ENCODE results near the gene ART4. TPM values are rescaled to one million over a fixed set of nuclear protein-coding genes. Genes with fewer than 3 reads are reported as not detected.

Gene ART4
- total RNA-seq, 1 donor: not detected

DNA sequence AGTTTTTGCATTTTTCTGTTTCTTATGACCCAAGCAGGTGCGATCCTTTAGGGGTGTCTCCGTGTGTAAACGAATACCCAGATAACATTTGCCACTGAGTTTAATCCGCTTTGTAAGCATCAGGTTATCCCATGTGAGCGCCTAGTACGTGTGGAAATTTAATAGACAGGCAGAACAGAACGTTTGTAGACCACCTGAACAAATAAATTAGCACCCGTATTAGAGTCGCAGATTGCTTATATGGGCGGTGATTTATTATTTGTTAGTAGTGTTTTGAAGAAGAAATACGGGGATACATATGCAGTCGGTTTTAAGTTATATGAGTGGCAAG lies 39.5 kb downstream of the ART4 start:
- peaks cover 41% of the 10 kb centered on the region for H3K79me2 ChIP-seq (ENCODE audit: insufficient read depth, low read length)
- TF ChIP-seq, protein P1, sequence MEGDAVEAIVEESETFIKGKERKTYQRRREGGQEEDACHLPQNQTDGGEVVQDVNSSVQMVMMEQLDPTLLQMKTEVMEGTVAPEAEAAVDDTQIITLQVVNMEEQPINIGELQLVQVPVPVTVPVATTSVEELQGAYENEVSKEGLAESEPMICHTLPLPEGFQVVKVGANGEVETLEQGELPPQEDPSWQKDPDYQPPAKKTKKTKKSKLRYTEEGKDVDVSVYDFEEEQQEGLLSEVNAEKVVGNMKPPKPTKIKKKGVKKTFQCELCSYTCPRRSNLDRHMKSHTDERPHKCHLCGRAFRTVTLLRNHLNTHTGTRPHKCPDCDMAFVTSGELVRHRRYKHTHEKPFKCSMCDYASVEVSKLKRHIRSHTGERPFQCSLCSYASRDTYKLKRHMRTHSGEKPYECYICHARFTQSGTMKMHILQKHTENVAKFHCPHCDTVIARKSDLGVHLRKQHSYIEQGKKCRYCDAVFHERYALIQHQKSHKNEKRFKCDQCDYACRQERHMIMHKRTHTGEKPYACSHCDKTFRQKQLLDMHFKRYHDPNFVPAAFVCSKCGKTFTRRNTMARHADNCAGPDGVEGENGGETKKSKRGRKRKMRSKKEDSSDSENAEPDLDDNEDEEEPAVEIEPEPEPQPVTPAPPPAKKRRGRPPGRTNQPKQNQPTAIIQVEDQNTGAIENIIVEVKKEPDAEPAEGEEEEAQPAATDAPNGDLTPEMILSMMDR (IDR thresholded peaks at IDR 0.05; ENCODE audit: extremely low read depth, low read depth, low read length): no peak
- peaks cover 8% of the 10 kb centered on the region for H4K20me1 ChIP-seq (ENCODE audit: insufficient read depth, low read length)
- H2AFZ ChIP-seq (ENCODE audit: low read length): peak overlapping the region; percentile 90
- H3K4me2 ChIP-seq (ENCODE audit: insufficient read depth, low read length): peak overlapping the region; percentile 80
- DNase-seq (ENCODE audit: insufficient read length, low spot score, missing footprints): no peak
- H3K4me1 ChIP-seq (ENCODE audit: insufficient read depth, low read length): peaks cover 9% of the 10 kb centered on the region
- H3K27ac ChIP-seq (ENCODE audit: low read depth, low read length): peak overlapping the region; percentile 99
- H3K4me3 ChIP-seq (ENCODE audit: insufficient read depth, low read length): peak overlapping the region; percentile 94
- no peaks in the 10 kb centered on the region for H3K9me3 ChIP-seq (ENCODE audit: low read depth, low read length)
- H3K36me3 ChIP-seq (ENCODE audit: insufficient read depth, low read length): peaks cover 9% of the 10 kb centered on the region
- H3K27me3 ChIP-seq (ENCODE audit: insufficient read depth, low read length): no peaks in the 10 kb centered on the region

GRCh38 chr12:14803011-14803829 lies 40.1 kb downstream of the ART4 start, which contains the start of the genes C12orf60 and WBP11:
TSS of gene C12orf60 (plus strand) at chr12:14803670. CDS start at chr12:14822936, 19,266 bp downstream.
TSS of gene WBP11 (minus strand) at chr12:14803478. CDS start at chr12:14801383, 2,095 bp downstream.
- peak within 1 kb of the TSS; percentile 94 for H3K4me2 ChIP-seq (ENCODE audit: insufficient read depth, low read length)
- H3K79me2 ChIP-seq (ENCODE audit: insufficient read depth, low read length): peaks cover 45% of the 10 kb centered on the region
- H4K20me1 ChIP-seq (ENCODE audit: insufficient read depth, low read length): peaks cover 8% of the 10 kb centered on the region
- peaks cover 15% of the 10 kb centered on the region for H3K36me3 ChIP-seq (ENCODE audit: insufficient read depth, low read length)
- peak; percentile 94 for DNase-seq (ENCODE audit: insufficient read length, low spot score, missing footprints)
- peak within 1 kb of the TSS; percentile 90 for H2AFZ ChIP-seq (ENCODE audit: low read length)
- H3K4me1 ChIP-seq (ENCODE audit: insufficient read depth, low read length): peaks cover 9% of the 10 kb centered on the region
- no peaks in the 10 kb centered on the region for H3K27me3 ChIP-seq (ENCODE audit: insufficient read depth, low read length)
- H3K27ac ChIP-seq (ENCODE audit: low read depth, low read length): peak within 1 kb of the TSS; percentile 99
- TF ChIP-seq, protein P1 (IDR thresholded peaks at IDR 0.05; ENCODE audit: extremely low read depth, low read depth, low read length): no peak
- H3K4me3 ChIP-seq (ENCODE audit: insufficient read depth, low read length): peak within 1 kb of the TSS; percentile 94
- no peaks in the 10 kb centered on the region for H3K9me3 ChIP-seq (ENCODE audit: low read depth, low read length)

GRCh38 chr12:14802721-14803010 lies 40.7 kb downstream of the ART4 start:
- H3K4me2 ChIP-seq (ENCODE audit: insufficient read depth, low read length): peak overlapping the region; percentile 94
- peak overlapping the region; percentile 99 for H3K27ac ChIP-seq (ENCODE audit: low read depth, low read length)
- H3K79me2 ChIP-seq (ENCODE audit: insufficient read depth, low read length): peaks cover 49% of the 10 kb centered on the region
- H3K4me3 ChIP-seq (ENCODE audit: insufficient read depth, low read length): peak overlapping the region; percentile 94
- peaks cover 9% of the 10 kb centered on the region for H3K4me1 ChIP-seq (ENCODE audit: insufficient read depth, low read length)
- peaks cover 8% of the 10 kb centered on the region for H4K20me1 ChIP-seq (ENCODE audit: insufficient read depth, low read length)
- H3K27me3 ChIP-seq (ENCODE audit: insufficient read depth, low read length): no peaks in the 10 kb centered on the region
- no peaks in the 10 kb centered on the region for H3K9me3 ChIP-seq (ENCODE audit: low read depth, low read length)
- peaks cover 20% of the 10 kb centered on the region for H3K36me3 ChIP-seq (ENCODE audit: insufficient read depth, low read length)
- TF ChIP-seq, protein P1 (IDR thresholded peaks at IDR 0.05; ENCODE audit: extremely low read depth, low read depth, low read length): no peak
- peak overlapping the region; percentile 87 for H2AFZ ChIP-seq (ENCODE audit: low read length)
- no peak for DNase-seq (ENCODE audit: insufficient read length, low spot score, missing footprints)

GRCh38 chr12:14802247-14802646 lies 41.1 kb downstream of the ART4 start:
- Histone ChIP-seq H3K4me1 (ENCODE audit: insufficient read depth, low read length) (peaks cover 9% of the 10 kb centered on the region), H3K4me3 (ENCODE audit: insufficient read depth, low read length) (peak overlapping the region; percentile 94), H4K20me1 (ENCODE audit: insufficient read depth, low read length) (peaks cover 8% of the 10 kb centered on the region), H3K27me3 (ENCODE audit: insufficient read depth, low read length) (no peaks in the 10 kb centered on the region), H3K9me3 (ENCODE audit: low read depth, low read length) (no peaks in the 10 kb centered on the region), H3K79me2 (ENCODE audit: insufficient read depth, low read length) (peaks cover 53% of the 10 kb centered on the region), H3K36me3 (ENCODE audit: insufficient read depth, low read length) (peaks cover 24% of the 10 kb centered on the region), H2AFZ (ENCODE audit: low read length) (no peak overlapping the region), H3K4me2 (ENCODE audit: insufficient read depth, low read length) (peak overlapping the region; percentile 94), H3K27ac (ENCODE audit: low read depth, low read length) (peak overlapping the region; percentile 99)
- TF ChIP-seq, protein P1 (IDR thresholded peaks at IDR 0.05; ENCODE audit: extremely low read depth, low read depth, low read length): no peak
- no peak for DNase-seq (ENCODE audit: insufficient read length, low spot score, missing footprints)
